NAMALWA (cell line): ENCODE data around the gene GNAL.

ENCODE experiments used
- DNase-seq: peaks from one replicate; pipeline ENCODE4 v3.0.0-alpha.2; 2015; ENCODE audit warnings: low spot score

Gene GNAL

DNA sequence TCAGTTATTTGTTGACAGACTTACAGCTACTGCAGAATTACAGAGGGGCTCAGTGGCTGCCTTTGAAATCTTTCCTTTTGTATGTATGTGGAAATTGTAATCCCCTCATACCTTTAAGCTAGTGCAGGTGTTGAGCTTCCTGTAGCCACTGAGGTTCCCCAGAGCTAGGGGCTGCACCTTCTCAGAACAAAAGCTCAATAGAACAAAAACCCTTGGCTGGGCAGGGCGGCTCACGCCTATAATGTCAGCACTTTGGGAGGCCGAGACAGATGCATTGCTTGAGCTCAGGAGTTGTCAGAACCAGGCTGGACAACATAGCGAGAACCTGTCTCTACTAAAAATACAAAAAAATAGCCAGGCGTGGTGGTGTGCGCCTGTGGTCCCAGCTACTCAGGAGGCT is 120.8 kb downstream of the GNAL start:
- no peak for DNase-seq

DNA sequence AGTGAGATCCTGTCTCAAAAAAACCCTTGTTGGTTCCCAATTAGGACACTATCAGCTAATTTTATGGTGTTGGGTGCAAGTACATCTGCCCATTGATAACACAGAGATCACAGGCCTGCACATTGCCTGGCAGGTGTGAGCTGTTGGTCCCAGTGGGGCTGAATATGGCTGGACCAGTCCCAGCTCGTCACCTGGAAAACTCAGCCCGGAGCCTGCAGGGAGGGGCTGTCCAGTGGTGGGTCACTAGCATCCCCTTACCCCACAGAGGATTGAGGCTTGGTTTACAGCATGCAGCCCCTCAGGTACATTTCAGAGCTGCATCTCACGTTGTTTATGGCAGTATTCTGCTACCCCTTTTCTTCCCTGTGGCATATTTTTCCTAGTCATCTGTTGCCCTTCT is 121.3 kb downstream of the GNAL start:
- DNase-seq, result no peak

DNA sequence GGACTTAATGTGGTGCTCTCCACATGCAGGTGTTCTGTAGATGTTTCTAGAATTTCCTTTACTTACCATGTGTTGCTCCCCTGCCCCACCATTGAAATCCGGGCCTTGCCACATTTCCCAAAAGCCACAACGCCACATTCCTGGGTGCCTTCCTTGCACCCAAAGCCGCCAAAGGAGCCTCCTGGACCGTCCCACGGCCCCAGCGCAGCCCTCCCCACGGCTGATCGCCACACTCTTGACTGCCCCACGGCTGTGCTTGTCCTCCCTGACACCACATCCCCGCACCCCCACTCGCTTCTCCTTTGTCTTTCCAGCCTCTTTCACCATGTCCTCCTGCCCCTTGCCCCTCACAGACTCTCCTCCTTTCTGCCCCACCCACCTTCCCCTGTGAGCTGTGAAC is 121.9 kb downstream of the GNAL start:
- DNase-seq, result no peak

DNA sequence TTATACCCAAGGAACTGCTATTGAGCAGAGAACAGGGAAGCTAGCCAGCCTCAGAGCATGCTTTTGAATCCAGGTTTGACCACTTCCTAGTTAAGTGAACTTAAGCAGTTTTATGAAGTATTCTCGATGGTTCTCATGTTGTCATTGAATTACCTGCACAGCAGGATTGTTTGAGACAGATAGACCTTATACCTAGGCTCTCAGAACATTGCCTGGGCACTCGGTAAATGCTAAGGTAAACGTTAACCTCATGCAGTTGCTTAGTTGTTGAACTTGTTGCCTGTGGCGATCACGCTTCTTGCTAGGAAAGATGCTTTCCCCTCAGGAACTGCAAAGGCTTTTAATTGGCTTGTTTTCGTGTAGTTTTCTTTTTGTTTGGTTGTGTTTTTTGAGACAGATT is 128.2 kb downstream of the GNAL start:
- no peak for DNase-seq

DNA sequence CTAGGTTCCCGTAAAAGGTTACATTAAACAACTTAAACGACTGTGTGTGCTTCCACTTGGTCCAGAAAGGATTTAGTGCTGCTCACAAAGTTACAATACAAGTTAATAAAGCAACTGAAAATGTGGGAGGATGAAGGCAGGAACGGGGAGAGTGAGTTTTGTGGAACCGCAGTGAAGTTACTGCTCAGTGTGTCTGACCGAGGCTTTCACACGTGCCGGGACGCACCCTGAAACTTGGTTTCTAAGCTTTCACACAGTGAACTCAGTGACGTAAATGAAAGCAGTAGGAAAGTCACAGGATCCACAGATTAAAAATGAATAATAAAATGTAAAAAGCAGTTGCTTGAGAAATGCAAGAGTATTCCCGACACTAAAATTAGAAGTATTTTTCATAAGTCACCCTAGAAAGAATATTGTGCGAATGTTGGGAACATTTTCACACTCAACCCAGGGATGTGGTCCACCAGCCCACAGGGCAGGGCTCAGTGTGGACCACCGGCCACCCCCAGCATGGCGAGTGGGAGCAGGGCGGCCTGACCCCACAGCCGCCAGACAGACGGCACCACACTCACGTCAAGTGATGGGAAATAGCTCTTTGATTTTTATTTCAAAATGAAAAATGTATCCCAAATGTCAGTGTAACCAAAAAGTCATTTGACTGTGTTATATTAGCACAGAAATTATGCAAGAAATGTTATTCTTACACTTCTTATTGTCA is 129.6 kb downstream of the GNAL start:
- no peak for DNase-seq

DNA sequence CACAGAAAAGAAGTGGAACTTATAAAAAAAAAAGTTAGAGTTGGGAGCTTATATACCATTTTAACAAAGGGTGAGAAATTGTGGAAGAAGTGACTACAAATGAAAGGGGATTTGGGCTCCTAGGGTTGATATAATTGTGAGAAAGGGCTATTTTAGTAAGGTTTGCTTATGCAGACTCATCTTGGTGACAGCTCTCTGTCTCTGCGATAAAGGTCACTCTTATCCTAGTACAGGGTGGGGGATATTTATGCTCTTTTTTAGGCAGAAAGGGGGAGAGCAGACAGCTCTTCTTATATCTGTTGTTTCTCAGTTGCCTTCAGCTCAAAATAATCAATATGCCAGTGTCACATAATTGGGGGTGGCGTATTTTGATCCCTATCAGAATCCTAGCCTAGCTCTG is 130.9 kb downstream of the GNAL start:
- no peak for DNase-seq

DNA sequence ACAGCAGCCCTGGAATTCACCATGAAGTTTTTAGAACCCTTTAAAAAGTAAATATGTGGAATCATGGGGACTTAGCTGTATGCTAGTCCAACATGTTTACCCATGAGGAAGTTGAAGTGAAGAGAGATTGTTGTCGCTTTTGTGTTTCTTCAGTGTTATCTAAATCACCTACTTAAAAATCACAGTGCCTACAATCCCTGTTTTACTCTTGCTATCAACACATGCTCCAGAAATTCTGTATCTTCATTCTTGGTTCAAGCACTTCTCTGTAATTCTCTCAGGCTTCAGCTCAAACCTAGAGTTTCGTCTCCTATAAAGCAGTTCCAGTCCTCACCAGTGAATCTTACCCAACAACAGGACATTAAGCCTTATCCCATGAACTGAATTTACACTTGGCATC is 131.6 kb downstream of the GNAL start:
- DNase-seq, result no peak

DNA sequence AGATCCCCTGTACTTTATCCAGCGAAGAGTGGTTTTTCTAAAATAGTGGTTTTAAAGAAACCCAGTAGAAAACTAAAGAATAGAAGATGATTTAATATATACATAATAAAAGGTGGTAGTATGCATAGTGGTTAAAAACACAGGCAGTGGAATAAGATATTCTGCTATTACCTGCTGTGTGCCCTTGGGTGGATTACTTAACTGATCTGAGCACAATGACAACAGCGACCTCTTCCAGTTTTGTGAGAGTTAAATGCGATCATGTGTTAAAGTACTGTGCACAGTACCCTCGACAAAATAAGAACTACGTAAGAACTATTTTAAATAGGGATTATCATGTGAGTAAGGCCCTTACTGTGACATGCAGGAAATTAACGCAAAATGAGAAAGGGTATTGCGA is 132.1 kb downstream of the GNAL start:
- DNase-seq, result no peak

DNA sequence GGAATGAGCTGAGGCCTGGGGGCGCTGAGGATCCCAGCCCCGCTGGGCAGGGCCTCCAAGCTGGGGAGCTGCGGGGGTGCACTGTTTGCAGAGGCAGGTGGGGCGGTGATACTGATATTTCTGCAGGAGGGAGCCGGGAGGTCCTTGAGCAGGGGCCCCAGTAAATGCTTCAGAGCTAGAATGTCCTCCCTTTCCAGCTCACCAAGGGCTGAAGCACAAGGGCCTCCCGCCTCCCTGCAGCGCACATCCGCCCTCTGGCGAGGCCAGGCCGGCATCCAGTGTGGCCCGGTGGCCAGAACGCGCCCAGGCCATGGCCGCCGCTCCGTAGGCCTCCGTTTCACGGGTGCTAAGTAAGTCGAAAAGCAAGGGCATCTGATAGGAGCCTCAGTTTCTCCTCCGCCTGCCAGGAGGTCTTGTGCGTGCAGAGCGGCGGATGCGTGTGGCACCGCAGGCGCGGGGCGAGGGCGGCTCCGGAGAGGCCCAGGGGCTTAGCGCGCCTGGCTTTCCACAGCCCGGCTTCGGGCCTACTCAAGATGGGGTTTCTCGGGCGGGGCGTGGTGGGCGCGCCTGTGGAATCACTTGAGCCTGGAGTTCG is 132.7 kb downstream of the GNAL start:
- no peak for DNase-seq

DNA sequence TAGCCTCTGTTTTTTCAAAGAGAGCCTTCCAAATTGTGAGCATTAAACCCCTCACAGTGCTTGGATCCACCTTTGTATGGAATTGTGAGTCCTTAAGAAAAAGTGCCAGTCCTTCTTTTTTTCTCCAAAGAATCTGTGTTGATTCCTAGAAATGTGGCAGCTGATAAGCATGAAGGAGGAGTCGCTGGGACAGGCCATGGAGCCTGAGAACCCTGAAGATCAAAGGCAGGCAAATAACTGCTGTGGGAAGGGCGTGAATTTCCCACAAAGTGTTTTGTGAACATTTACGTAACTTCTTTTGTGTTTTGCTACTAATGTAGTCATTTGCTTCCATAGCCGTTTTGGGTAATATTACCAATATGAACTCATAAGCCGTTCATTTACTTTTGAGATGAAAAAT is 134.5 kb downstream of the GNAL start:
- no peak for DNase-seq

DNA sequence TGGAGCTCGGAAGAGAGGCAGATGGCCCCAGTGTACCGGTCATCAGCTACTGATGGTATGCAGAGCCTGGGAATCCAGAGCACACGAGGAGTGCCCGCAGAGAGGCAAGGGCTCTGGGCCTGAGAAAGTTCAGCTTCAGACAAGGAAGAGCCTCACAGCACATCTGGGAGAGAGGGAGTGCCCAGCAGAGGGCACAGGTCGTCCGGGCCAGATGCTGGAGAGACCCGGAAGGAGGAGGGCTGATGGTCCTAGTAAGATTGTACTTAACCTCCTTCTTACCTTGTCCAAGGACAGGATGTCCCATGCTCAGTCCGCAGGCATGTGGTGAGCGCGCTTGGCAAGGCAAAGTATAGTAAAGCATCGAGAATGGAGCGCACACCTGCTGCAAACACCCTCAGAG is 137.8 kb downstream of the GNAL start:
- no peak for DNase-seq

DNA sequence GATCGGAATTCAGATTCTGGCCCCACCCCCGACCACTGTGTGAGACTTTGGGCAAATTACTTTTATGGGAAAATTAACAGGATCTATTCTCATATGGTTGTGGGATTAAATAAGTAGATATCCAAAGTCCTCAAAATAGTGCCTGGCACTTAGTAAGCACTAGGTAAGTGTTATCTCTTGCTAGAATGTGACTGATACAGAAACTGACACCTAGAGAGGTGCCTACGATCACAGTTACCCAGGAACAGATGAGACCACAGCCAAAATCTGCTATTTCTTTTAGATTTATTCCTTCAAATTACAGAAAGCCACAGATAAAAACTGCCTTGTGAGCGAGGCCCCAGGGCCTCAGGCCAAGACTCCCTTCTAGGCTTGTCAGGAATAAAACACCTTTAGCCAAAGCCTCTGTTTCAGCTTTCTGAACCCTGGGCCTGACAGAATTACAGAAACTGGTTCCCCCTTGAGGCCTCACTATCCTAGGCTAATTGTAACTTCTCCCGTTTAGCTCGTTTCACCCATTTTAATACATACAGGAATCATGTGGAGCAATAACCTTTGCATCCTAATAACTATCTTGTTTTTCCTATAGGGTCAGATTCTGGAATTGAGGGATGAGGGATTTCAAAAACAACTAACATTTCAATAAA is 139.8 kb downstream of the GNAL start:
- no peak for DNase-seq

DNA sequence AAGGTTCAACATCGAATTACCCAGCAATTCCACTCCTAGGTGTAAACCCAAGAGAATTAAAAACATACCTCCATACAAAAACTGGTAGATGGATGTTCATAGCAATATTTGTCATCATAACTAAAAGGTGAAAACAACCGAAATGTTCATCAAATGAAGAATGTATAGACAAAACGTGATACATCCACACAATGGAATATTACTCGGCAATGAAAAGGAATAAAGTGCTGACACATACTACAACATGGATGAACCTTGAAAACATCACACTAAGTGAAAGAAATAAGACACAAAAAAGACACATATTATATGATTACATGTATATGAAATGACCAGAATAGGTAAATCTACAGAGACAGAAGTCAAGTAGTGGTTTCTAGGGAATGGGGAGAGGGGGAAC is 141.5 kb downstream of the GNAL start:
- no peak for DNase-seq

DNA sequence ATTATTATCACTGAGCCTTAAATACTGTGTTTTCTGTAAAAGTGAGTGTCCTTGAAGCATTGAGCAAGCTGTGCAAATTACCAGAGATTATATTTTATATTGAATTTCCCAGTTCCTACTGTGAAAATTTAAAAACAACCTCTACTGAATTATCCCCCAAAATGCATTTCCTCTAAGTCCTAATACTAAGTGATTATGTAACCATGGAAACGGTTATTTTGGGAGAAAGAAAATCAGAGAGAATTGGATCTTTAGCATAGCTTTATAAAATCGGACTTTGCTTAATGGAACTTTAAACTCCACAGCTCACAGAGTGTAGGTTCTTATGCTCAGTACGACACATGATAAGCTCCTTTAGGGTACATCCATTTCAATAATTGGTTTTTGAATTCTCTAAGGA is 142.9 kb downstream of the GNAL start:
- no peak for DNase-seq

DNA sequence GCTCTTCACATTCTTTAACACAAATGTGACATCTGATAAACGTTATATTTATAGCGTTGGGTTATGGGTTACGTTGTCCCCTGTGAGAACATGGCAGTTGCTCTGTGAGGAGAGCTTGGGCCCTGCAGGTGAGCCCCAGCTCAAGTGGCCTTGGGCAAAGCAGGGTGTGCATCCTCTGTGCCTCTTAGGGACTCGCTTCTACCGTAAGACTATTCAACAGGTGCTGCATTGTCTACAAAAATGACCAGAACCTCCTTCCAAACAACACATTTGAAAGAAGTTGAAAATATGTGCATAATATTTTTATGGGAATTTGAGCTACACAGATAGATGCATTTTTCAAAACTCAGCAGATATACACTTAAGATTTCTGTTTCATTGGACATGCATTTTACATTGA is 145.7 kb downstream of the GNAL start:
- DNase-seq, result no peak

DNA sequence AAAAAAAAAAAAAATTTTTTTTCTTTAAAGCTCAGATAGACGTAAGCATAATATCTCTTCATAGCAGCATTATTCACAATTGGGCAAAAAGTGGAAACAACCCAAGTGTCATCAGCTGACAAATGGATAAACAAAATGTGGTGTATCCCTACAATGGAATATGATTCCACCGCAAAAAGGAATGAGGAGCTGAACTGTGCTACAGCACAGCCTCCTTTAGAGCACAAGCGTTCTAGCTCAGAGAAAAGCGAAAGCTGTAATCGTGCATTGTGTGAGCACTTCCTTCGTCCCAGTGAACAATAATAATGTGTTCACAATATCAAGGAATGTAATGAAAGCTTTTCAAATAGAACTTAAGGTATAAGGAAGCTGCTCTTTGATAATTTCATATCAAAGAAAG is 150.5 kb downstream of the GNAL start:
- no peak for DNase-seq

DNA sequence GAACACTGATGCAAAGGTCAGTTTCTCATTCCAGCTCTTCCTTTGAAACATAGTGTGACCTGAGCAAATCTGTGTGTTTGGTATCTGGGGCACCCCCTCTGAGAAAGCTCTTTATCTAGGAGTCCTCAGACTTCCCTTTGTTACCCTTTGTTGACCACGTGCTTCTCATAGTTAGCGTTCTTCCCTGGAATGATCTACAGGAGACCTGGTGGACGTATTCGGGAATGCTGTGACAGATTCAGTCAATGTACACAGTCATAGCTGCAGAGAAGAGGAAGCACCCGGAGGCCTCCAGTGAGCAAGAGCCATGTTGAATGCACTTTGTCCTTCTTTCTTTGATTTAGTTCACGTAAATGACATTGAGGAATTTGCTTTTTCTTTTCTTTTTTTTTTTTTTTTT is 151.4 kb downstream of the GNAL start:
- DNase-seq, result no peak

DNA sequence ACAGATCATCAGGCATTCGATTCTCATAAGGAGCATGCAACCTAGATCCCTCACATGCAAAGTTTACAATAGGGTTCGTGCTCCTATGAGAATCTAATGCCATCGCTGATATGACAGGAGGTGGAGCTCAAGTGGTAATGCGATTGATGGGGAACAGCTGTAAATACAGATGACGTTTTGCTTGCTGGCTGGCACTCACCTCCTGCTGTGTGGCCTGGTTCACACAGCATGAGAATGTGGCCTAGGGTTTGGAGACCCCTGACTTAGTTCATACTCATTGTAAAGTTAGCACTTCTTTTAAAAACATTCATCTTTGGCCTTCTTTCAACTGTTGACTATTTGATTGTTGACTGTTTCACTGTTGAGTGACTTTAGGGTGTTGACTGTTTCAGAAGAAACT is 153.5 kb downstream of the GNAL start:
- no peak for DNase-seq

DNA sequence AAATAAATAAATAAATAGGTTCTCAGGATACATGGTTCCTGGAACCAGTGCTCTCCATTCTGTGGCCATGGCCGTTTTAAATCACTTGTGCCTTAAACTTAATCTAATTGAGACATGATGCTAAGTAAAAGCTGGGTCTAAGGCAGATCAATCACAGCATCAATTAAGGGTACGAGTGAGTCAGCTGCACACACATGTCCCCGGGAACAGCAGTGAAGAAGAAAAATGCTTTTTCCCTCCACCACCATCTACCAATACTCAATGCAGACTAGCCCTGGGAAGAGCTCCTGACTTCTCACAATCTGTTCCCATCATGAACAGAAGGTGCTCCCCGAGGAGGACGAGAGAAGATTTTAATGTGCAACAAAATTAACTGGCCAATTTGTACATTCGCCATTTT is 155.4 kb downstream of the GNAL start:
- DNase-seq, result no peak

DNA sequence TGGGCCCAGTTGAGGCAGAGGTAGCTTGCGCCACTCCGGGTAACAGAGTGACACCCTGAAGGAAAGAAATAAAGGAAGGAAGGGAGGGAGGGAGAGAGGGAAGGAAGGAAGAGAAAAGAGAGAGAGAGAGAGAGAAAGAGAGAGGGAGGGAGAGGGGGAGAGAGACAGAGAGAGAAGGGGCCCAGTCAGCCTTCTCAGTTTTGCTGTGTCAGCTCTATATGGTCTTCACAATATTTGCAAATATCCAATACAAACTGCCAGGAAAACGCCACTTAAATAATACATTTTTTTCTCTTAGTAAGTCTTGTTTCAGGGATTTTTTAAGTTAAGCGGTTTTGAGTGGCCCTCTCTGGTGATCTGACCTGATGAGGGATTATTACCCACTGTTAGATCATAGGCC is 156.6 kb downstream of the GNAL start:
- DNase-seq, result no peak

DNA sequence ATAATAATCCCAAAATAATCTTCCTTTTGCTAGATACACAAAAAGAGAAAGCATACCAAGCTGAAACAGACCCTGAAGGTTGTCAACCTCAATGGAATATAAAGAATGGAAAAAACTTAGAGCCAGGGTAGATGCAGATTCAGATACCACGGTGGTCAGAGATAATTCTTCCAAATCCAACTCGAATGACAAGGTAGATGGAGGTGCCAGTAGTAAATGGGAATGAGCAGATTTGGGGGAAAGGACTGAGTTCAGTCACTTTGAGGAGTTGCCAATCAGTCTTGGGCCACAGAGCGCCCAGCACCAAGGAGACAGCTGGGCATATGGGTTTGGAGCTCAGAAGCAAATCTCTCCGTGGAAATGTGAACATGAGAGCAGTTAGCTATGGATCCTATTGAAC is 158.7 kb downstream of the GNAL start:
- no peak for DNase-seq

DNA sequence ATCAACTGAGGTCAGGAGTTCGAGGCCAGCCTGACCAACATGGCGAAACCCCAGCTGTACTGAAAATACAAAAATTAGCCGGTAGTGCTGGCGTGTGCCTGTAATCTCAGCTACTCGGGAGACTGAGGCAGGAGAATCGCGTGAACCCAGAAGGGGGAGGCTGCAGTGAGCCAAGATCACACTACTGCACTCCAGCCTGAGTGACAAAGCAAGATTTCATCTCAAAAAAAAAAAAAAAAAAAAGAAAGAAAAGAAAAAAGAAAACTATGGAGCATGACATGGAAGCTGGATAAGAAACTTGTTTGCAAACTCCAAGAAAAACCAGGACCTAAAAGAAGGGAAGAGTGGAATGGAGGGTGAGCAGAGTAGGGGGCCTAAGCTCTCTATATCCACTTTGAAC is 160.2 kb downstream of the GNAL start:
- no peak for DNase-seq

DNA sequence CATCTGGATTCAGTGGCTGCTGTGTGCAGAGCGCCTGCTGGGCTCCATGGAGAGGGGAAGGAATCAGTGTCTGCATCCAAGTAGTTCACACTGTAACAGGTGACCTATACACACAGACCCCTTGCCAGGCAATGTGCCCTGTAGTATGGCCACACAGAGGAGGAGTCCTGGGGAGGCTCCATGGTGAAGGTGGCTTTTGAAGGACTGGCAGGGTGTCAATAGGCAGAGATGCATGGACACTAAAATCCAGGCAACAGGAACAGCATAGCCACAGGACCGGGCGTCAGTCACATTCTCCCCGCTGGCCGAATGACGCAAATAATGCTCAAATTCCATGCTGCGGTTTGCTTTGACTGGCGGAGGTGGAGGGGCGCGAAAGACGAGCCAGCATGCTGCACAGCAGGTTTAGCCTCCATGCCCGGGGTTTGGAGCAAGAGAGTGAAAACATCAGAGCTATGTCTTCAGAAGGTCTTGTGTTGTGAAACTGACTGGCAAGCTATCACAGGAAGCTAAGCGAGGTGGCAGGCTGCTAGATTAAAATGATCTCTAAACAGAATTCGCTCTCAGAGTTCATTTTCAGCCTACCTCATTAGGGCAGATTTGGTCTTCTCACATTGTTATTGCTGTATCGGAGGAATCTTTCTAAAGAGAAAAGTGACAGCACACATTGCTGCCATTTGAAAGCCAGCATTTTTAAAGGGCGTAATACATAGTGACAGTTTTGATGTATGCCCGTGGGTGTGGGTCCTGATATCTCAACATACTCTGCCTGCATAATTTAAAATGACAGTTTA is 161.0 kb downstream of the GNAL start:
- DNase-seq, result peak; percentile 45
